Measurements from ENCODE around the gene MACROD2. TPM values are rescaled to one million over a fixed set of nuclear protein-coding genes. Genes with fewer than 3 reads are reported as not detected.

The MACROD2 gene
- total RNA-seq, 4 donors from 2014 or later: 2.9 to 11.3 (median 8.0) TPM

DNA sequence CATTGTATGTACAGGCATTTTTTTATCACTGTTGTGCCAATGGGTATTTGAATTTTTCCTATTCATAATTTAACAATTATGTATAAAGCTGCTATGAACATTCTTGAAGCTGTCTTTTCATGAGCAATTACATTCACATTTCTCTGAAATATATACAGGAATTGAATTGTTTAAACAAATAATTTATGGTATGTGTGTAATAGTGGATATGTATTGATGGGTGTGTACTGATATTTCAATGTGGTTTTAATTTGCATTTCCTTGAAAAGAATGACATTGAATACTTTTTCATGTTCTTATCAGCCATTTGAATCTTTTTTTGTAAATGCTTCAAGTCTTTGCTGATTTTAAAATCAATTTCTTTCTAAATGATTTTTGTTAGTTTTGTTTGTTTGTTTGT is 971.5 kb downstream of the MACROD2 start:
- TF ChIP-seq CTCF (IDR thresholded peaks at IDR 0.05; ENCODE audit: low read depth): no peak

- TF ChIP-seq CTCF (IDR thresholded peaks at IDR 0.05; ENCODE audit: low read depth): no peak
Observed at GRCh38 chr20:14972256-14972655, 976.9 kb downstream of the MACROD2 start.

DNA sequence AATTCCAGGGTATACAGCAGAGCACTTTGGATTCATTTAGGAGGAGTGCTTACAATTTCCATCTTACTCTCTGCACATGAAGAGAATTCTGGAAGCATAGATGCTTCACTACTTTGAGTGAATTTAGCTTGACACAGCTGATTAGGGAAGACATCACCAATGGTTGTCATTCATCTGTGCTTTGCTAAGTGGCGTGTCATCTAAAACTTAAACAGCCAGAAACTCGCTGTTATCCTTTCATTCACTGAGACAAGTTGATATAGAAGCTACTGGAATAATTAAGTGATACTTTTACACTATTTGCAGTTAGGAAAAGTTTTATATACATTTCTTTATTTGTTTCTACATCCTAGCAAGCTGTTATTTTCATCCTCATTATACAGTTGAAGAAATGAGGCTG is 977.4 kb downstream of the MACROD2 start:
- no peak for TF ChIP-seq CTCF (IDR thresholded peaks at IDR 0.05; ENCODE audit: low read depth)

DNA sequence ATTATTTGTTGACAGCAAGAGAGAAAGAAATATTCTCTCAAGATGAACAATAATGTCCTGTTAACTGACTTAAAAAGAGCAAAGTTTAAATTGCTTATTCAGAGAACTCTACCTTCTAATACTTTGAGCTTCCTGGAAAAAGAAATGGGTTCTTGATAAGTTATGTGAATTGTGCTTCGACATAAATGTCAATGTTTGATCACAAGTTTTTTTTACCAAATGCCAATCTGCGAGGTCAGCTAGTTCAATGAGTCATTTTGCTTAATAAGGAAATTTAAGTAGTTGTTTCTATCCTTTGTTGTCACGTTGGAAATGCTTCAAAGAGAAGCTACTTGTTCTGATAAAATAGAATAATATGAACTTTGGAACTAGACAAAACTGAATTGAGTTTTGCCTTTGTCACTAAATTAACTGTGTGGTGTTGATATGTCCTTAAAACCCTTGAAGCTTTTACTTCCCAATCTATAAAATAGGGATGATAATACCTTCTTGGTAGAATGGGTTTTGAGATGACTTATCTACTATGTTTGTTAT is 984.2 kb downstream of the MACROD2 start:
- TF ChIP-seq CTCF (IDR thresholded peaks at IDR 0.05; ENCODE audit: low read depth): no peak

- TF ChIP-seq CTCF (IDR thresholded peaks at IDR 0.05; ENCODE audit: low read depth): no peak
Observed at GRCh38 chr20:14984305-14984704, 989.0 kb downstream of the MACROD2 start.

DNA sequence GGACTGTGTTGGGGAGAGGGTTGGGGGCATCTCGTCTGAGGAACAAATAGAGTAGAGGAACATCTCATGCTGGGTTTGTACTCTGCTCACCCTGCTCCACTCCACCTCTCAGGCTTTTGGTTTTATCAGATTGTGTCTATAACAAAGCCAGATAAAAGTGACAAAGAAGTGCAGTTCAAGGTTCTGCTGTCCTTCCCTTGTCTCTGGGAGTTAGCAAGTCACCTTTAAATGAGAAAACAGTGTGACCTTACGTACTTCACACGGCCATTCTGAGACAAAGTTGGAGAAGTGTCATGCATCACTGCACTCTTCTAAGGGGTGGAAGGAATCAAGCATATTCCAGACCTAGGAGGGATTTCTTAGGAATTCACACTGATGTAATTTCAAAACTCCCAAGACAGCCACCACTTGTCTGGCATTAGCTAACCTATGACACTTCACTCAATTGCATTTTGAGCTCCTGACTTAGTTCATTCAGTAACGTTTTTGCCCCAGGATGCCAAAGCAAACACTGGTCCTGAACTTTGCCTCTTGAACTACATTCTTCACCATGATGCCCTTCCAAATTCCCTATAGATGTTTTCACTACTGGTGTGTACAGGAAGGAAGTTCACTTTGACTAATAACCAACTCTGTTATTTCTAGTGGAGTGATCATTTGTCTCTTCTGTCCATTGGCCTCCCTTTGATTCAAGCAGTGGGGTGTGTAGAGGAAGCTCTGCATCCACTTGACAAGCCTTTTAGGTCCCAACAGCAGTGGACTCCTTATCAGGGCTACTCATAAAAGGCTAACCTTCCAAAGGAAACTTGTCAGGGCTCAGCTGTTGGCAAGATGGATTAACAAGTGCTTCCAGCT is 989.7 kb downstream of the MACROD2 start:
- no peak for TF ChIP-seq CTCF (IDR thresholded peaks at IDR 0.05; ENCODE audit: low read depth)

DNA sequence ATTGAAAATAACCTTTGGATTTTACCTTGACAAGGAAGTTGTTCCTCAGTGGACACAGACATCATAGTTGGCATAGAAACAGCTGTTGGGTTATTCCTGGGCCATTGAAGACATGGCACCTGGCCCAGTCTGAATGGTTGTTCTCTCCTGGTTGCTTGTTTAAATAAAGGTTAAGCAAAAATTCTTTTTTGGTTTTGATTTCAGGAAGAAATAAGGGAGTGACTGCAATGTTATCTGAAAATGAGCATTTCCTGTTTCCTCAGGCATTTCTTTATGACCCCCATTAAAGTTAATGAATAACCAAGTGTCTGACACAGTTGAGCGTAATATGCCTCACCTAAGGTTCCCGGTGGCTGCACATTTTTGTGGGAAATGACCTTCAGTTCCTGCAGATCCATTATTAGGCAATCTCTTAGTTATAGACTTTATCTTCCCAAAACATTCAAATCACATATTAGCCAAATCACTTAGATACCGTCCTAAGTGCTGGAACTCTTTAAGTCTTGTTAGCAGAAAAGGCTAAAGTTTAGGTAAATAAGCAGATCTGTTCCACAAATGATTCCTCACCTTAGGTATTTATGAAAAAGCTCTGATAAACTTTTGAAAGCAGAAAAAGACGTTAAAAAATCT is 990.8 kb downstream of the MACROD2 start:
- no peak for TF ChIP-seq CTCF (IDR thresholded peaks at IDR 0.05; ENCODE audit: low read depth)

Data from subcutaneous adipose tissue (tissue), 4 donors.